ENCODE measurements around the gene RNASE1.
"Not testable (repeated sequence)": the region's sequence is repeated elsewhere in the genome, so short reads cannot be mapped to it uniquely, and the experiment has no call there.

The RNASE1 gene

GRCh38 chr14:20775043-20775442 is 27.6 kb downstream of the RNASE1 start:
- TF ChIP-seq, protein P1, sequence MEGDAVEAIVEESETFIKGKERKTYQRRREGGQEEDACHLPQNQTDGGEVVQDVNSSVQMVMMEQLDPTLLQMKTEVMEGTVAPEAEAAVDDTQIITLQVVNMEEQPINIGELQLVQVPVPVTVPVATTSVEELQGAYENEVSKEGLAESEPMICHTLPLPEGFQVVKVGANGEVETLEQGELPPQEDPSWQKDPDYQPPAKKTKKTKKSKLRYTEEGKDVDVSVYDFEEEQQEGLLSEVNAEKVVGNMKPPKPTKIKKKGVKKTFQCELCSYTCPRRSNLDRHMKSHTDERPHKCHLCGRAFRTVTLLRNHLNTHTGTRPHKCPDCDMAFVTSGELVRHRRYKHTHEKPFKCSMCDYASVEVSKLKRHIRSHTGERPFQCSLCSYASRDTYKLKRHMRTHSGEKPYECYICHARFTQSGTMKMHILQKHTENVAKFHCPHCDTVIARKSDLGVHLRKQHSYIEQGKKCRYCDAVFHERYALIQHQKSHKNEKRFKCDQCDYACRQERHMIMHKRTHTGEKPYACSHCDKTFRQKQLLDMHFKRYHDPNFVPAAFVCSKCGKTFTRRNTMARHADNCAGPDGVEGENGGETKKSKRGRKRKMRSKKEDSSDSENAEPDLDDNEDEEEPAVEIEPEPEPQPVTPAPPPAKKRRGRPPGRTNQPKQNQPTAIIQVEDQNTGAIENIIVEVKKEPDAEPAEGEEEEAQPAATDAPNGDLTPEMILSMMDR (IDR thresholded peaks at IDR 0.05; ENCODE audit: low read depth, low read length, missing control alignments): no peak
- no peak for DNase-seq (ENCODE audit: low read depth)
- H3K4me3 ChIP-seq (ENCODE audit: low read depth, low read length): no peak overlapping the region

GRCh38 chr14:20774258-20774824 is 28.3 kb downstream of the RNASE1 start:
- TF ChIP-seq, protein P1 (IDR thresholded peaks at IDR 0.05; ENCODE audit: low read depth, low read length, missing control alignments): no peak
- no peak for DNase-seq (ENCODE audit: low read depth)
- no peak overlapping the region for H3K4me3 ChIP-seq (ENCODE audit: low read depth, low read length)

GRCh38 chr14:20772650-20773049 is 30.0 kb downstream of the RNASE1 start:
- DNase-seq (ENCODE audit: low read depth): no peak
- TF ChIP-seq, protein P1 (IDR thresholded peaks at IDR 0.05; ENCODE audit: low read depth, low read length, missing control alignments): no peak
- no peak overlapping the region for H3K4me3 ChIP-seq (ENCODE audit: low read depth, low read length)

- DNase-seq (ENCODE audit: low read depth): no peak
- H3K4me3 ChIP-seq (ENCODE audit: low read depth, low read length): no peak overlapping the region
- TF ChIP-seq, protein P1 (IDR thresholded peaks at IDR 0.05; ENCODE audit: low read depth, low read length, missing control alignments): no peak
These were observed 33.2 kb downstream of the RNASE1 start for GRCh38 chr14:20769421-20769820.

DNA sequence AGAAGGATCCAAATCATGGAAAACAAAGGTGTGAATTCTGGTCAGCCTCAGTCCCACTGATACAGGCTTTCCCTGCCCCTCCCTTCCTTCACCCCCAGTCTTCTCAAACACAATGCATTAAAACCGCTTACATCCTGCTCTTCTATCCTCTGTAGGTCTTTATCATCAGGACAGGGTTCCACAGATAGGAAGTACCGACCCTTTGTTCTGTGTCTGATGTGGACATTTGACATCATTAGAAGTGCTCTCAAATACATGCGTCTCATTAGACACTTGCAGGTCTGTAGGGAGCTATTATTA is 34.1 kb downstream of the RNASE1 start:
- no peak for DNase-seq (ENCODE audit: low read depth)

GRCh38 chr14:20760950-20761349 is 41.7 kb downstream of the RNASE1 start:
- TF ChIP-seq, protein P1 (IDR thresholded peaks at IDR 0.05; ENCODE audit: low read depth, low read length, missing control alignments): no peak
- no peak overlapping the region for H3K4me3 ChIP-seq (ENCODE audit: low read depth, low read length)
- DNase-seq (ENCODE audit: low read depth): no peak

More for the DNA sequence above, 34.1 kb downstream of the RNASE1 start:
- TF ChIP-seq, protein P1 (IDR thresholded peaks at IDR 0.05; ENCODE audit: low read depth, low read length, missing control alignments): no peak
- no peak overlapping the region for H3K4me3 ChIP-seq (ENCODE audit: low read depth, low read length)

- not testable (repeated sequence) for H3K4me3 ChIP-seq (ENCODE audit: low read depth, low read length); DNase-seq (ENCODE audit: low read depth)
These were observed 43.2 kb downstream of the RNASE1 start for GRCh38 chr14:20759465-20759864.
